Lung (tissue), 12 donors: ENCODE results near the gene ADK. TPM values are rescaled to one million over a fixed set of nuclear protein-coding genes. Genes with fewer than 3 reads are reported as not detected.

ENCODE experiments used
- ATAC-seq: fragments of 200-7000 bp; cut with Tn5 transposase; one replicate; pipeline ENCODE4 v1.9.1; 2020; ENCODE audit warnings: moderate number of reproducible peaks; ENCODE audit not compliant: insufficient read depth, low FRiP score
- DNase-seq, 3 donors: peaks; one replicate each; pipeline ENCODE4 v3.0.0-alpha.2; 2013 to 2017
- H3K27ac ChIP-seq, 2 donors: one replicate each; pipeline ENCODE4 v1.5.1; 2013; ENCODE audit warnings: mild to moderate bottlenecking in 2 of 2, moderate library complexity in 2 of 2, control low read depth in 1 of 2, inconsistent platforms in 1 of 2, low read depth in 1 of 2, low read length in 1 of 2
- H3K27me3 ChIP-seq, 3 donors: one replicate each; pipeline ENCODE4 v1.5.1; 2013; ENCODE audit warnings: low read length in 2 of 3; ENCODE audit not compliant: control insufficient read depth in 3 of 3, insufficient read depth in 3 of 3
- H3K36me3 ChIP-seq, 4 donors: one replicate each; pipeline ENCODE4 v1.5.1; 2013; ENCODE audit warnings: low read length in 4 of 4, mild to moderate bottlenecking in 1 of 4, moderate library complexity in 1 of 4; ENCODE audit not compliant: control insufficient read depth in 4 of 4, insufficient read depth in 4 of 4
- H3K4me1 ChIP-seq, 5 donors: one replicate each; pipeline ENCODE4 v1.5.1; 2013; ENCODE audit warnings: low read length in 5 of 5, mild to moderate bottlenecking in 2 of 5, moderate library complexity in 1 of 5; ENCODE audit not compliant: control insufficient read depth in 5 of 5, insufficient read depth in 5 of 5
- H3K4me3 ChIP-seq: one replicate; pipeline ENCODE4 v1.5.1; 2013; ENCODE audit warnings: mild to moderate bottlenecking, control low read depth, moderate library complexity
- H3K9ac ChIP-seq, 2 donors: one replicate each; pipeline ENCODE4 v1.5.1; 2013; ENCODE audit warnings: low read length in 2 of 2, control low read depth in 1 of 2; ENCODE audit not compliant: insufficient read depth in 1 of 2
- H3K9me3 ChIP-seq, 4 donors: one replicate each; pipeline ENCODE4 v1.5.1; 2013; ENCODE audit warnings: low read length in 3 of 4, mild to moderate bottlenecking in 1 of 4, moderate library complexity in 1 of 4; ENCODE audit not compliant: control insufficient read depth in 4 of 4, insufficient read depth in 3 of 4
- CTCF ChIP-seq: IDR thresholded peaks from 2 replicates; pipeline ENCODE4 v1.5.1; 2012; ENCODE audit warnings: mild to moderate bottlenecking; ENCODE audit errors: control extremely low read depth, extremely low read depth
- WGBS, 2 donors: extraction: QIAGEN DNeasy Blood & Tissue Kit; methylation state at CpG; one replicate each; pipeline ENCODE4 v1.1.7; 2013; 5-methylcytosine and 5-hydroxymethylcytosine counted together
- polyA plus RNA-seq, 2 donors: library from polyadenylated mRNA; stranded (reverse); fragments of 200-250 nt; gene quantifications; one replicate each; pipeline ENCODE4 v1.2.1, GENCODE V29; 2013
- total RNA-seq, 2 donors: library from RNA; depleted of rRNA in 1 of 2; stranded (reverse); fragments of >200 nt in 1 of 2; gene quantifications; one replicate each; pipeline ENCODE4 v1.2.1, GENCODE V29; 2014 to 2021
- donor health status: control.
- donor health status: control.
- donor health status: Bipolar disorder and iron deficiency.
- donor health status: healthy.
- donor health status: DM: yes; HTN: yes; CAD: no.

Gene ADK
- total and polyA plus RNA-seq, 4 donors, result 31.6 to 82.3 (median 42.9) TPM

- Histone ChIP-seq H3K9ac (no peak overlapping the region), H3K4me1 (peaks cover 0 to 1% (median 0%) of the 10 kb centered on the region in 5 donors), H3K27ac (no peak overlapping the region), H3K4me3 (no peak overlapping the region), H3K9me3 (no peaks in the 10 kb centered on the region), H3K36me3 (peaks cover 0 to 2% (median 0%) of the 10 kb centered on the region in 4 donors), H3K27me3 (no peaks in the 10 kb centered on the region)
- TF ChIP-seq CTCF, result no peak
- ATAC-seq (no peak), DNase-seq (no peak)
- 61 to 93% methylated on average over 1 of the region's 1 CpG for WGBS, 2 donors
Measured at GRCh38 chr10:74335501-74335900, 184.5 kb downstream of the ADK start.

- Histone ChIP-seq H3K4me1 (peaks cover 0 to 1% (median 0%) of the 10 kb centered on the region in 5 donors), H3K27ac (no peak overlapping the region), H3K9ac (no peak overlapping the region), H3K36me3 (no peaks in the 10 kb centered on the region), H3K9me3 (no peaks in the 10 kb centered on the region), H3K27me3 (no peaks in the 10 kb centered on the region), H3K4me3 (no peak overlapping the region)
- DNase-seq, result no peak
- ATAC-seq, result no peak
- WGBS, 2 donors, result 97% methylated on average over 8 of the region's 8 CpGs
- TF ChIP-seq CTCF, result no peak
Measured at GRCh38 chr10:74337330-74338016, 186.5 kb downstream of the ADK start.

- Histone ChIP-seq H3K9me3 (peaks cover 0 to 13% (median 3%) of the 10 kb centered on the region in 4 donors), H3K4me1 (peaks cover 0 to 2% (median 0%) of the 10 kb centered on the region in 5 donors), H3K36me3 (peaks cover 0 to 1% (median 0%) of the 10 kb centered on the region in 4 donors), H3K27me3 (no peaks in the 10 kb centered on the region), H3K9ac (no peak overlapping the region), H3K27ac (no peak overlapping the region), H3K4me3 (no peak overlapping the region)
- WGBS, 2 donors, result 47 to 80% methylated on average over 2 of the region's 2 CpGs
- ATAC-seq (no peak), DNase-seq (no peak)
- no peak for TF ChIP-seq CTCF
Measured at GRCh38 chr10:74342991-74343390, 192.0 kb downstream of the ADK start.
